ENCODE measurements around the gene OPCML.

Gene OPCML

GRCh38 chr11:132579136-132579535 lies 953.2 kb downstream of the OPCML start:
- no peak for DNase-seq

GRCh38 chr11:132578580-132578979 lies 953.7 kb downstream of the OPCML start:
- DNase-seq: no peak

GRCh38 chr11:132576706-132577105 lies 955.6 kb downstream of the OPCML start:
- DNase-seq: no peak

- no peak for DNase-seq
Measured at GRCh38 chr11:132564091-132564885, 968.0 kb downstream of the OPCML start.

GRCh38 chr11:132563050-132563449 lies 969.3 kb downstream of the OPCML start:
- DNase-seq: no peak

- DNase-seq: no peak
Measured at GRCh38 chr11:132561937-132562336, 970.4 kb downstream of the OPCML start.

- DNase-seq: no peak
Measured at GRCh38 chr11:132559331-132560036, 972.8 kb downstream of the OPCML start.

GRCh38 chr11:132556316-132556715 lies 976.0 kb downstream of the OPCML start:
- no peak for DNase-seq

GRCh38 chr11:132555617-132556016 lies 976.7 kb downstream of the OPCML start:
- DNase-seq: no peak

- DNase-seq: no peak
Measured at GRCh38 chr11:132551016-132551415, 981.3 kb downstream of the OPCML start.

- DNase-seq: no peak
Measured at GRCh38 chr11:132549561-132549960, 982.7 kb downstream of the OPCML start.

- no peak for DNase-seq
Measured at GRCh38 chr11:132549001-132549400, 983.3 kb downstream of the OPCML start.

GRCh38 chr11:132544007-132544406 lies 988.3 kb downstream of the OPCML start:
- no peak for DNase-seq

GRCh38 chr11:132541794-132542193 lies 990.5 kb downstream of the OPCML start:
- DNase-seq: no peak

GRCh38 chr11:132540581-132540980 lies 991.7 kb downstream of the OPCML start:
- DNase-seq: no peak

- DNase-seq: no peak
Measured at GRCh38 chr11:132539590-132540368, 992.5 kb downstream of the OPCML start.

GRCh38 chr11:132538642-132539041 lies 993.7 kb downstream of the OPCML start:
- DNase-seq: no peak

- DNase-seq: no peak
Measured at GRCh38 chr11:132535830-132536229, 996.5 kb downstream of the OPCML start.

GRCh38 chr11:132531921-132532320 lies 1000.4 kb downstream of the OPCML start:
- DNase-seq: no peak

GRCh38 chr11:132528181-132528580 lies 1004.1 kb downstream of the OPCML start:
- no peak for DNase-seq

- no peak for DNase-seq
Measured at GRCh38 chr11:132523929-132524328, 1008.4 kb downstream of the OPCML start.

- DNase-seq: no peak
Measured at GRCh38 chr11:132520199-132520598, 1012.1 kb downstream of the OPCML start.

- no peak for DNase-seq
Measured at GRCh38 chr11:132519241-132519815, 1013.0 kb downstream of the OPCML start.
